Esophagus muscularis mucosa (tissue), 3 donors: Measurements from ENCODE around the gene YPEL4.

Source experiments
- EP300 ChIP-seq: sonication (generic); formaldehyde crosslinking; IDR thresholded peaks from one replicate; pipeline ENCODE4 v1.6.1; 2017; ENCODE audit warnings: antibody characterized with exemption
- TF ChIP-seq, protein P1 (sequence below), 3 experiments: fragments of 200-600 bp in 2 of 3; fragments of 450-650 bp in 1 of 3; sonication (generic) in 2 of 3; IDR thresholded peaks; one replicate each; pipeline ENCODE4 v1.5.1; 2017 to 2019; ENCODE audit warnings: antibody characterized with exemption in 3 of 3, mild to moderate bottlenecking in 2 of 3, moderate library complexity in 1 of 3

GRCh38 chr11:57637626-57638004, 12.1 kb downstream of the YPEL4 start:
- TF ChIP-seq, protein P1, sequence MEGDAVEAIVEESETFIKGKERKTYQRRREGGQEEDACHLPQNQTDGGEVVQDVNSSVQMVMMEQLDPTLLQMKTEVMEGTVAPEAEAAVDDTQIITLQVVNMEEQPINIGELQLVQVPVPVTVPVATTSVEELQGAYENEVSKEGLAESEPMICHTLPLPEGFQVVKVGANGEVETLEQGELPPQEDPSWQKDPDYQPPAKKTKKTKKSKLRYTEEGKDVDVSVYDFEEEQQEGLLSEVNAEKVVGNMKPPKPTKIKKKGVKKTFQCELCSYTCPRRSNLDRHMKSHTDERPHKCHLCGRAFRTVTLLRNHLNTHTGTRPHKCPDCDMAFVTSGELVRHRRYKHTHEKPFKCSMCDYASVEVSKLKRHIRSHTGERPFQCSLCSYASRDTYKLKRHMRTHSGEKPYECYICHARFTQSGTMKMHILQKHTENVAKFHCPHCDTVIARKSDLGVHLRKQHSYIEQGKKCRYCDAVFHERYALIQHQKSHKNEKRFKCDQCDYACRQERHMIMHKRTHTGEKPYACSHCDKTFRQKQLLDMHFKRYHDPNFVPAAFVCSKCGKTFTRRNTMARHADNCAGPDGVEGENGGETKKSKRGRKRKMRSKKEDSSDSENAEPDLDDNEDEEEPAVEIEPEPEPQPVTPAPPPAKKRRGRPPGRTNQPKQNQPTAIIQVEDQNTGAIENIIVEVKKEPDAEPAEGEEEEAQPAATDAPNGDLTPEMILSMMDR (IDR thresholded peaks at IDR 0.05): no peak
- no peak for TF ChIP-seq EP300
